KMS-11 (cell line): ENCODE data around the gene NEDD4L.
"Not testable (repeated sequence)": the region's sequence is repeated elsewhere in the genome, so short reads cannot be mapped to it uniquely, and the experiment has no call there.

Source experiments
- H2AFZ ChIP-seq: fragments of 200-600 bp; sonication (generic); 2 replicates; pipeline ENCODE4 v1.6.1; 2016; ENCODE audit warnings: antibody characterized with exemption, mixed run types, low read depth
- H3K27ac ChIP-seq: fragments of 200-600 bp; sonication (generic); 2 replicates; pipeline ENCODE4 v1.6.1; 2016; ENCODE audit warnings: mild to moderate bottlenecking, mixed run types
- H3K27me3 ChIP-seq: fragments of 200-600 bp; sonication (generic); 2 replicates; pipeline ENCODE4 v1.6.1; 2017; ENCODE audit warnings: mild to moderate bottlenecking, low read depth, mixed run types, moderate library complexity; ENCODE audit not compliant: insufficient read depth
- H3K36me3 ChIP-seq: fragments of 200-600 bp; sonication (generic); 2 replicates; pipeline ENCODE4 v1.6.1; 2017; ENCODE audit warnings: mild to moderate bottlenecking, mixed run types; ENCODE audit not compliant: insufficient read depth
- H3K4me1 ChIP-seq: fragments of 200-600 bp; sonication (generic); 2 replicates; pipeline ENCODE4 v1.6.1; 2016; ENCODE audit warnings: mild to moderate bottlenecking, low read depth, mixed run types; ENCODE audit not compliant: poor library complexity, severe bottlenecking
- H3K4me2 ChIP-seq: fragments of 200-600 bp; sonication (generic); 2 replicates; pipeline ENCODE4 v1.7.0; 2016; ENCODE audit warnings: mild to moderate bottlenecking, mixed run types
- H3K4me3 ChIP-seq: fragments of 200-600 bp; sonication (generic); IDR thresholded peaks from 2 replicates; pipeline ENCODE4 v1.6.1; 2017; ENCODE audit warnings: low read depth, low read length, mixed read lengths; ENCODE audit not compliant: insufficient read depth
- H3K79me2 ChIP-seq: fragments of 200-600 bp; sonication (generic); 2 replicates; pipeline ENCODE4 v1.6.1; 2016; ENCODE audit warnings: low read depth, mixed run types; ENCODE audit not compliant: insufficient read depth
- H3K9ac ChIP-seq: fragments of 200-600 bp; sonication (generic); 2 replicates; pipeline ENCODE4 v1.6.1; 2016; ENCODE audit warnings: mild to moderate bottlenecking, mixed run types
- H4K20me1 ChIP-seq: fragments of 200-600 bp; sonication (generic); 2 replicates; pipeline ENCODE4 v1.6.1; 2016; ENCODE audit warnings: mild to moderate bottlenecking, mixed run types; ENCODE audit not compliant: insufficient read depth
- TF ChIP-seq, protein P1 (sequence below): fragments of 200-600 bp; sonication (generic); conservative IDR thresholded peaks from 2 replicates; pipeline ENCODE4 v1.6.1; 2017; ENCODE audit warnings: low read depth, mild to moderate bottlenecking, antibody characterized with exemption, low read length, moderate library complexity, mixed read lengths

NEDD4L gene

GRCh38 chr18:58169472-58169871 is 125.4 kb downstream of the NEDD4L start:
- Histone ChIP-seq H2AFZ (no peak overlapping the region), H3K9ac (no peak overlapping the region), H4K20me1 (no peaks in the 10 kb centered on the region), H3K27ac (no peak overlapping the region), H3K79me2 (no peaks in the 10 kb centered on the region), H3K4me3 (no peak overlapping the region), H3K27me3 (no peaks in the 10 kb centered on the region), H3K4me1 (no peaks in the 10 kb centered on the region), H3K36me3 (no peaks in the 10 kb centered on the region), H3K4me2 (no peak overlapping the region)
- TF ChIP-seq, protein P1, sequence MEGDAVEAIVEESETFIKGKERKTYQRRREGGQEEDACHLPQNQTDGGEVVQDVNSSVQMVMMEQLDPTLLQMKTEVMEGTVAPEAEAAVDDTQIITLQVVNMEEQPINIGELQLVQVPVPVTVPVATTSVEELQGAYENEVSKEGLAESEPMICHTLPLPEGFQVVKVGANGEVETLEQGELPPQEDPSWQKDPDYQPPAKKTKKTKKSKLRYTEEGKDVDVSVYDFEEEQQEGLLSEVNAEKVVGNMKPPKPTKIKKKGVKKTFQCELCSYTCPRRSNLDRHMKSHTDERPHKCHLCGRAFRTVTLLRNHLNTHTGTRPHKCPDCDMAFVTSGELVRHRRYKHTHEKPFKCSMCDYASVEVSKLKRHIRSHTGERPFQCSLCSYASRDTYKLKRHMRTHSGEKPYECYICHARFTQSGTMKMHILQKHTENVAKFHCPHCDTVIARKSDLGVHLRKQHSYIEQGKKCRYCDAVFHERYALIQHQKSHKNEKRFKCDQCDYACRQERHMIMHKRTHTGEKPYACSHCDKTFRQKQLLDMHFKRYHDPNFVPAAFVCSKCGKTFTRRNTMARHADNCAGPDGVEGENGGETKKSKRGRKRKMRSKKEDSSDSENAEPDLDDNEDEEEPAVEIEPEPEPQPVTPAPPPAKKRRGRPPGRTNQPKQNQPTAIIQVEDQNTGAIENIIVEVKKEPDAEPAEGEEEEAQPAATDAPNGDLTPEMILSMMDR: no peak

DNA sequence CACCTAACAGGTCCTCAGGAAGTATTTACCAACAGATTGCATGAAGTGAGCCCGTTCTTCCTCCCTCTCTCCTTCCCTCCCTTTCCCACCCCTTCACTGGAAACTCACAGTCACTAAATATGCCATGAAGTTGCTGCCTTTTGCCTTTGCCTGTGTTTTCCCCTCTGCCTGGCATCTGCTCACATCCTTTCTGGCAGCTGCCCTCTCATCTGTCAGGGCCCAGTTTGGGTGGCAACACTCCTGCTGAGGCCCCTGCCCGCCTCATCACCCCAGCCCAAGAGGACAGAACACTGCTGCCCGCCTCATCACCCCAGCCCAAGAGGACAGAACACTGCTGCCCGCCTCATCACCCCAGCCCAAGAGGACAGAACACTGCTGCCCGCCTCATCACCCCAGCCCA is 126.0 kb downstream of the NEDD4L start:
- H3K27ac ChIP-seq, H2AFZ ChIP-seq, H3K36me3 ChIP-seq, H3K4me3 ChIP-seq, H3K79me2 ChIP-seq, H3K9ac ChIP-seq, H3K4me2 ChIP-seq, H3K27me3 ChIP-seq, H3K4me1 ChIP-seq, H4K20me1 ChIP-seq: not testable (repeated sequence)

DNA sequence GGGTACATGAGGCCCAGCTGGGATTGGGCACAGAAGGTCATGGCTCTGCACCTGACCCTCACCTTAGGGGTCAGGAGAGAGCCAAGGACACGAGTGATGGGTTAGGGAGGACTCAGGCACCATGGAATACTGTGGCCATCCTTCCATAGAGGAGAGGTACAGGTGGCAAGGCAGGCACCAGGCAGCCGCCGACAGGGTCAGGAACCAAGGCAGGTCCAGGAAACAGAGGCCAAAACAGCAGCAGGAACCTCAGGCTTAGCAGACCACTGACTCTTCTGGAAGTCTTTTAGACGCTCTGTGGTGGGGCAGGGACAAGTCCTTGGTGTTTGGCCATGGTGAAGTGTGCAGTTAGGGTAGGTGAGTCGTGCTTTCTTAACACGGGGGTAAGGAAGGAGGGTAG is 128.0 kb downstream of the NEDD4L start:
- Histone ChIP-seq H3K4me1 (no peaks in the 10 kb centered on the region), H3K79me2 (no peaks in the 10 kb centered on the region), H3K4me2 (no peak overlapping the region), H4K20me1 (no peaks in the 10 kb centered on the region), H3K36me3 (no peaks in the 10 kb centered on the region), H3K27ac (no peak overlapping the region), H3K27me3 (no peaks in the 10 kb centered on the region), H3K9ac (no peak overlapping the region), H3K4me3 (no peak overlapping the region), H2AFZ (no peak overlapping the region)
- TF ChIP-seq, protein P1: no peak

GRCh38 chr18:58174285-58174684 is 130.3 kb downstream of the NEDD4L start:
- Histone ChIP-seq H3K36me3 (no peaks in the 10 kb centered on the region), H3K4me2 (no peak overlapping the region), H3K79me2 (no peaks in the 10 kb centered on the region), H4K20me1 (no peaks in the 10 kb centered on the region), H3K4me1 (no peaks in the 10 kb centered on the region), H3K27ac (no peak overlapping the region), H2AFZ (no peak overlapping the region), H3K9ac (no peak overlapping the region), H3K27me3 (no peaks in the 10 kb centered on the region), H3K4me3 (no peak overlapping the region)
- TF ChIP-seq, protein P1: no peak

- Histone ChIP-seq H3K9ac (no peak overlapping the region), H3K27ac (no peak overlapping the region), H4K20me1 (no peaks in the 10 kb centered on the region), H3K79me2 (no peaks in the 10 kb centered on the region), H3K4me2 (no peak overlapping the region), H3K36me3 (no peaks in the 10 kb centered on the region), H3K27me3 (no peaks in the 10 kb centered on the region), H2AFZ (no peak overlapping the region), H3K4me1 (no peaks in the 10 kb centered on the region), H3K4me3 (no peak overlapping the region)
- TF ChIP-seq, protein P1: no peak
Measured at GRCh38 chr18:58175122-58175785, 131.2 kb downstream of the NEDD4L start.
